K562 (cell line): Measurements from ENCODE around the gene MLYCD. TPM values are rescaled to one million over a fixed set of nuclear protein-coding genes. Genes with fewer than 3 reads are reported as not detected.

ENCODE experiments used
- ATAC-seq: fragments of 200-7000 bp; cut with Tn5 transposase; 3 replicates; pipeline ENCODE4 v1.9.1; 2020; ENCODE audit warnings: moderate library complexity
- BruUV-seq: library from RNA; stranded (reverse); fragments of 400-500 nt; replicated peaks from 2 replicates; lab custom pipeline; 2021; lab: Mats Ljungman, UMichigan
- CTCF ChIA-PET: fragments of 300-600 bp; formaldehyde crosslinking; extraction: SDS; loops from one replicate; lab custom pipeline; 2021; ENCODE audit warnings: low intra/inter-chr PET ratio; lab: Yijun Ruan, JAX
- POLR2A ChIA-PET: fragments of 300-600, 350-650 bp; sonication (Branson Sonifier 250); formaldehyde crosslinking; extraction: SDS; loops from one replicate; lab custom pipeline; 2021; ENCODE audit warnings: antibody characterized with exemption, inconsistent platforms; lab: Yijun Ruan, JAX
- DNase-seq, 4 experiments: peaks; one replicate each; pipeline versions ENCODE4 v3.0.0 to v3.0.0-alpha.2; 2011 to 2018; ENCODE audit warnings: low spot score in 3 of 4, mixed read lengths in 3 of 4; ENCODE audit errors: extremely low read depth in 1 of 4
- FAIRE-seq: peaks from 2 replicates; lab custom pipeline; 2011; peaks lifted over from hg19 to GRCh38; lab: Jason Lieb, UNC
- H2AFZ ChIP-seq: 2 replicates; pipeline ENCODE4 v1.6.0; 2011; ENCODE audit warnings: low read depth, low read length, control low read depth, inconsistent platforms
- H3K27ac ChIP-seq: fragments of 200-600 bp; 3 replicates; pipeline ENCODE4 v1.8.0; 2011; ENCODE audit warnings: low read depth, mild to moderate bottlenecking, control low read depth, inconsistent platforms, low read length, moderate library complexity, mixed read lengths; ENCODE audit errors: extremely low read depth
- H3K27me3 ChIP-seq, 2 experiments: fragments of 300-600 bp in 1 of 2; 2 replicates in 1 of 2; 3 replicates in 1 of 2; pipeline versions ENCODE4 v1.6.0 to v1.8.0; 2011; ENCODE audit warnings: inconsistent platforms in 2 of 2, low read length in 2 of 2, mild to moderate bottlenecking in 1 of 2, mixed read lengths in 1 of 2, moderate library complexity in 1 of 2; ENCODE audit not compliant: control insufficient read depth in 2 of 2, insufficient read depth in 2 of 2
- H3K36me3 ChIP-seq: fragments of 300-600 bp; 3 replicates; pipeline ENCODE4 v1.8.0; 2011; ENCODE audit warnings: mild to moderate bottlenecking, low read length, inconsistent platforms; ENCODE audit not compliant: control insufficient read depth, insufficient read depth
- H3K4me1 ChIP-seq, 2 experiments: fragments of 200-600 bp in 1 of 2; replicated peaks in 1 of 2; 2 replicates in 1 of 2; 3 replicates in 1 of 2; pipeline versions ENCODE4 v1.5.1 to v1.8.0; 2011; ENCODE audit warnings: inconsistent platforms in 2 of 2, low read length in 2 of 2, mild to moderate bottlenecking in 1 of 2, mixed read lengths in 1 of 2, moderate library complexity in 1 of 2; ENCODE audit not compliant: control insufficient read depth in 2 of 2, insufficient read depth in 2 of 2
- H3K4me2 ChIP-seq: 2 replicates; pipeline ENCODE4 v1.6.1; 2011; ENCODE audit warnings: low read length, control low read depth, inconsistent platforms, mixed read lengths; ENCODE audit not compliant: insufficient read depth
- H3K4me3 ChIP-seq: fragments of 200-600 bp; sonication (generic), shearing (Covaris generic); 2 replicates; pipeline ENCODE4 v1.5.1; 2016; ENCODE audit warnings: control low read depth, inconsistent platforms
- H3K79me2 ChIP-seq: fragments of 200-600 bp; 3 replicates; pipeline ENCODE4 v1.8.0; 2011; ENCODE audit warnings: low read length, inconsistent platforms; ENCODE audit not compliant: control insufficient read depth, insufficient read depth
- H3K9ac ChIP-seq, 2 experiments: 2 replicates each; pipeline versions ENCODE4 v1.6.0 to v1.6.1; 2011; ENCODE audit warnings: low read depth in 2 of 2, low read length in 2 of 2, control low read depth in 1 of 2, inconsistent platforms in 1 of 2, mild to moderate bottlenecking in 1 of 2, mixed read lengths in 1 of 2; ENCODE audit not compliant: insufficient read depth in 1 of 2
- H3K9me1 ChIP-seq: one replicate; pipeline ENCODE4 v1.6.0; 2011; ENCODE audit warnings: inconsistent platforms, mild to moderate bottlenecking, low read length, moderate library complexity; ENCODE audit not compliant: control insufficient read depth, insufficient read depth
- H3K9me3 ChIP-seq: replicated peaks from 2 replicates; pipeline ENCODE4 v1.5.1; 2011; ENCODE audit warnings: low read depth, low read length, inconsistent platforms; ENCODE audit not compliant: control insufficient read depth, insufficient read depth
- H4K20me1 ChIP-seq: replicated peaks from 2 replicates; pipeline ENCODE4 v1.6.1; 2011; ENCODE audit warnings: low read length, inconsistent platforms, mixed read lengths; ENCODE audit not compliant: control insufficient read depth, insufficient read depth
- ARNT ChIP-seq, 2 experiments: fragments of 450-650 bp; IDR thresholded peaks; 2 replicates each; pipeline ENCODE4 v1.6.1; 2016; ENCODE audit warnings: mild to moderate bottlenecking in 1 of 2
- BCL6 ChIP-seq: fragments of 250-450 bp; sonication (Bioruptor Pico); IDR thresholded peaks from 2 replicates; pipeline ENCODE4 v1.4.0; 2020
- BRD9 ChIP-seq: fragments of 450-650 bp; IDR thresholded peaks from 2 replicates; pipeline ENCODE4 v1.6.1; 2018; ENCODE audit warnings: low read depth; ENCODE audit not compliant: partially characterized antibody
- HMGN3 ChIP-seq: IDR thresholded peaks from 2 replicates; pipeline ENCODE4 v1.6.1; 2011; ENCODE audit warnings: borderline replicate concordance, low read depth, mild to moderate bottlenecking, mixed read lengths, low read length; ENCODE audit not compliant: insufficient read length; ENCODE audit errors: extremely low read depth
- KLF13 ChIP-seq: fragments of 450-650 bp; IDR thresholded peaks from 2 replicates; pipeline ENCODE4 v1.6.1; 2016; ENCODE audit warnings: missing genetic modification characterization, low read depth, mild to moderate bottlenecking, missing compliant biosample characterization, moderate library complexity, borderline replicate concordance
- MEF2D ChIP-seq: conservative IDR thresholded peaks from 2 replicates; pipeline ENCODE4 v1.6.1; 2016; ENCODE audit warnings: low read depth, missing genetic modification characterization, missing compliant biosample characterization
- YY1 ChIP-seq, 3 experiments: IDR thresholded peaks; 2 replicates each; pipeline ENCODE4 v1.6.1; 2011; ENCODE audit warnings: low read length in 2 of 3, mild to moderate bottlenecking in 2 of 3, moderate library complexity in 2 of 3, borderline replicate concordance in 1 of 3, control low read depth in 1 of 3, low read depth in 1 of 3; ENCODE audit not compliant: insufficient read depth in 3 of 3, insufficient replicate concordance in 2 of 3, control insufficient read depth in 1 of 3, insufficient read length in 1 of 3; ENCODE audit errors: extremely low read depth in 1 of 3
- ZC3H11A ChIP-seq: IDR thresholded peaks from 2 replicates; pipeline ENCODE4 v1.6.1; 2012; ENCODE audit warnings: low read depth, low read length, improper control_type of control experiment
- ZKSCAN1 ChIP-seq: fragments of 150-350 bp; IDR thresholded peaks from 2 replicates; pipeline ENCODE4 v1.6.1; 2016; ENCODE audit warnings: low read depth, low read length
- ZKSCAN3 ChIP-seq: fragments of 250-450 bp; sonication (Bioruptor Pico); IDR thresholded peaks from 2 replicates; pipeline ENCODE4 v1.4.0; 2020
- ZNF165 ChIP-seq: fragments of 250-450 bp; sonication (Bioruptor Pico); IDR thresholded peaks from 2 replicates; pipeline ENCODE4 v1.4.0; 2020; ENCODE audit warnings: borderline replicate concordance
- ZNF239 ChIP-seq: fragments of 250-450 bp; sonication (Bioruptor Pico); IDR thresholded peaks from 2 replicates; pipeline ENCODE4 v1.4.0; 2020; ENCODE audit warnings: mild to moderate bottlenecking
- ZNF41 ChIP-seq: fragments of 250-450 bp; sonication (Bioruptor Pico); conservative IDR thresholded peaks from 2 replicates; pipeline ENCODE4 v1.4.0; 2020; ENCODE audit warnings: mild to moderate bottlenecking
- WGBS: fragments of 100-300 bp; shearing (Covaris generic); methylation state at CpG from one replicate; pipeline ENCODE4 v1.1.6; 2016; ENCODE audit warnings: low coverage, mixed read lengths; ENCODE audit not compliant: insufficient coverage; ENCODE audit errors: missing lambda C conversion rate; 5-methylcytosine and 5-hydroxymethylcytosine counted together
- in situ Hi-C: fragments of 300-500 bp; cut with MboI; formaldehyde crosslinking; loops from 4 replicates; pipeline ENCODE4 v1.15.0; 2018; ENCODE audit warnings: inconsistent platforms, mixed read lengths
- intact Hi-C: fragments of 100-400 bp; cut with micrococcal nuclease; formaldehyde crosslinking; loops from 2 replicates; pipeline ENCODE4 v1.14.2; 2022
- polyA plus RNA-seq, 8 experiments: library from polyadenylated mRNA; depleted of rRNA in 4 of 8; stranded (reverse) in 5 of 8; unstranded in 3 of 8; fragments of >200 nt; fragmentation: Nextera tagmentation in 2 of 8; fragmentation: Illumina TruSeq in 1 of 8; extraction: Ambion mirVana in 2 of 8; extraction: Trizol in 1 of 8; gene quantifications; 2 replicates each; pipeline versions ENCODE4 v1.2.1 to v1.2.3, GENCODE V29; 2011 to 2014; ENCODE audit warnings: inconsistent platforms in 1 of 8, missing spikeins in 1 of 8
- total RNA-seq, 7 experiments: library from RNA; depleted of rRNA in 6 of 7; stranded (reverse); fragments of >200 nt in 6 of 7; fragmentation: Illumina TruSeq in 2 of 7; extraction: Trizol in 2 of 7; gene quantifications; 2 replicates each; pipeline versions ENCODE4 v1.2.1 to v1.2.3, GENCODE V29; 2011 to 2021; ENCODE audit warnings: low replicate concordance in 1 of 7

MLYCD gene
- total and polyA plus RNA-seq, 9 of the 15 experiments (the other 6 are each of a cell fraction or from before 2014, with no cell fraction given): 0.15 to 2.0 (median 1.0) TPM

DNA sequence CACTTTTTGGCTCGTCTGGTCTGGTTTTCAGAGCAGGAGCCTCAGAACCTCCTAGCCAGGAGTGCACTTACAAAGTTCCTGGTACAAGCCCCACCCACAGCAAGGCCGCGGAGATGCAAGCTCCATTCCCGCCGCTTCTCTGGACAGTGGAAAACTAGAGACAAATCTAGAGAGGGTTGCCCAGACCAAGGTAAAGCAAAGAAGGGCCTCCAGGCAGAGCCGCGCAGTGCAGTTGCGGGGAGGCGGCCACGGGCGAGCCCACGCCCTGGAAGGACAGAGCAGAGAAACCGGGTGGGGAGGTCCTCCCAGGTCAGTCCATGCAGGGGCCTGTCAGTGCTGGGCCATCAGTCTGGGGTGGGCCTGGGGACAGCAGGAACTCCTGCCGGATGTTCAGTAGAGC is 43.2 kb downstream of the MLYCD start:
- peaks cover 0 to 31% of the 10 kb centered on the region in 2 experiments; a peak in 2 of 5 replicates for H3K4me1 ChIP-seq
- CTCF ChIA-PET: no interaction called here
- FAIRE-seq: no peak

More for the DNA sequence above, 43.2 kb downstream of the MLYCD start:
- Histone ChIP-seq H3K36me3 (no peaks in the 10 kb centered on the region), H3K9me3 (no peaks in the 10 kb centered on the region), H3K27me3 (peaks cover 16 to 35% of the 10 kb centered on the region in 2 experiments; a peak in 4 of 5 replicates), H3K9me1 (no peaks in the 10 kb centered on the region), H3K27ac (no peak overlapping the region), H3K9ac (no peak overlapping the region), H4K20me1 (peaks cover 3% of the 10 kb centered on the region; the same call in 1 of the 2 replicates), H3K4me2 (no peak overlapping the region), H3K79me2 (no peaks in the 10 kb centered on the region), H2AFZ (no peak overlapping the region), H3K4me3 (no peak overlapping the region)
- no TSS peak for BruUV-seq
- POLR2A ChIA-PET: interaction anchor here (0.6 to 1.0 kb wide), 2 partner anchors 15 to 104 kb away, joined by 3 to 4 read pairs; no protein-coding TSS in a partner anchor
- 34% methylated on average over 14 of the region's 14 CpGs for WGBS
- ATAC-seq (no peak), DNase-seq (no peak)
- no peak for TF ChIP-seq BCL6 (CRISPR knock-in tag)
- TF ChIP-seq ZNF165 (CRISPR knock-in tag): no peak
- TF ChIP-seq ZC3H11A: no peak
- TF ChIP-seq BRD9: no peak
- TF ChIP-seq ZNF239 (CRISPR knock-in tag): no peak
- no peak for TF ChIP-seq HMGN3
- TF ChIP-seq ZKSCAN1: no peak
- no peak for TF ChIP-seq ARNT (IDR thresholded peaks at IDR 0.05)
- no peak for TF ChIP-seq MEF2D (tag)
- no peak for TF ChIP-seq ZNF41 (CRISPR knock-in tag)
- no peak for TF ChIP-seq YY1 (IDR thresholded peaks at IDR 0.05; ENCODE audit: borderline replicate concordance in 1 of 3, control insufficient read depth in 1 of 3, extremely low read depth in 1 of 3, insufficient read depth in 3 of 3, insufficient read length in 1 of 3, insufficient replicate concordance in 2 of 3, low read depth in 1 of 3, low read length in 2 of 3)
- TF ChIP-seq ZKSCAN3 (CRISPR knock-in tag): no peak
- no peak for TF ChIP-seq KLF13
- in situ Hi-C loops: no loop called here
- intact Hi-C loops: no loop called here
